Measurements from ENCODE around the gene ENOX2.

ENOX2 gene

GRCh38 chrX:130741584-130741983 is 161.4 kb downstream of the ENOX2 start:
- TF ChIP-seq ZNF565 (CRISPR knock-in tag; conservative IDR thresholded peaks at IDR 0.05; ENCODE audit: low read depth) (no peak), OSR1 (CRISPR knock-in tag; IDR thresholded peaks at IDR 0.05) (no peak), ESRRG (CRISPR knock-in tag; IDR thresholded peaks at IDR 0.05) (no peak)
- no peak for ATAC-seq

GRCh38 chrX:130741151-130741550 is 161.9 kb downstream of the ENOX2 start:
- TF ChIP-seq BACH2 (CRISPR knock-in tag; IDR thresholded peaks at IDR 0.05; ENCODE audit: borderline replicate concordance) (no peak), TOX (CRISPR knock-in tag; IDR thresholded peaks at IDR 0.05; ENCODE audit: borderline replicate concordance) (no peak), ZFP30 (CRISPR knock-in tag; IDR thresholded peaks at IDR 0.05) (no peak), SNAI2 (CRISPR knock-in tag; IDR thresholded peaks at IDR 0.05) (no peak), CSRNP3 (CRISPR knock-in tag; IDR thresholded peaks at IDR 0.05) (no peak), ISL1 (CRISPR knock-in tag; IDR thresholded peaks at IDR 0.05) (no peak)
- ATAC-seq, result no peak

- TF ChIP-seq CSRNP3 (CRISPR knock-in tag; IDR thresholded peaks at IDR 0.05) (no peak), TSHZ2 (CRISPR knock-in tag; IDR thresholded peaks at IDR 0.05) (no peak), TCF4 (CRISPR knock-in tag; IDR thresholded peaks at IDR 0.05; ENCODE audit: borderline replicate concordance) (no peak), ZFP30 (CRISPR knock-in tag; IDR thresholded peaks at IDR 0.05) (no peak), SNAI2 (CRISPR knock-in tag; IDR thresholded peaks at IDR 0.05) (no peak), ZNF8 (CRISPR knock-in tag; IDR thresholded peaks at IDR 0.05) (no peak), ESRRG (CRISPR knock-in tag; IDR thresholded peaks at IDR 0.05) (no peak), ZNF70 (CRISPR knock-in tag; IDR thresholded peaks at IDR 0.05) (no peak), RARB (CRISPR knock-in tag; IDR thresholded peaks at IDR 0.05) (no peak), PATZ1 (CRISPR knock-in tag; IDR thresholded peaks at IDR 0.05; ENCODE audit: borderline replicate concordance) (no peak), CSDC2 (CRISPR knock-in tag; IDR thresholded peaks at IDR 0.05) (no peak), TOX (CRISPR knock-in tag; IDR thresholded peaks at IDR 0.05; ENCODE audit: borderline replicate concordance) (no peak), ZNF565 (CRISPR knock-in tag; conservative IDR thresholded peaks at IDR 0.05; ENCODE audit: low read depth) (no peak), ZFP3 (CRISPR knock-in tag; IDR thresholded peaks at IDR 0.05) (no peak), ZC3H10 (CRISPR knock-in tag; IDR thresholded peaks at IDR 0.05) (no peak), CREB5 (CRISPR knock-in tag; IDR thresholded peaks at IDR 0.05; ENCODE audit: low read depth) (no peak), GLIS3 (CRISPR knock-in tag; IDR thresholded peaks at IDR 0.05) (no peak)
- no peak for ATAC-seq
Measured at GRCh38 chrX:130738638-130739195, 164.3 kb downstream of the ENOX2 start.

- no peak for ATAC-seq
- TF ChIP-seq ZNF565 (CRISPR knock-in tag; conservative IDR thresholded peaks at IDR 0.05; ENCODE audit: low read depth), result no peak
- no peak for TF ChIP-seq CSRNP3 (CRISPR knock-in tag; IDR thresholded peaks at IDR 0.05)
- TF ChIP-seq ZFP30 (CRISPR knock-in tag; IDR thresholded peaks at IDR 0.05), result no peak
- TF ChIP-seq CREB5 (CRISPR knock-in tag; IDR thresholded peaks at IDR 0.05; ENCODE audit: low read depth), result no peak
- no peak for TF ChIP-seq ESRRG (CRISPR knock-in tag; IDR thresholded peaks at IDR 0.05)
- TF ChIP-seq TSHZ2 (CRISPR knock-in tag; IDR thresholded peaks at IDR 0.05), result no peak
- no peak for TF ChIP-seq TOX (CRISPR knock-in tag; IDR thresholded peaks at IDR 0.05; ENCODE audit: borderline replicate concordance)
Measured at GRCh38 chrX:130734713-130735112, 168.3 kb downstream of the ENOX2 start.

All from SK-N-SH treated with all-trans-retinoic acid at 6 μM for 48 hours (cell line).